Testis (tissue), 3 donors: ENCODE measurements around the gene TMEM123. TPM values are rescaled to one million over a fixed set of nuclear protein-coding genes. Genes with fewer than 3 reads are reported as not detected.
"Not testable (repeated sequence)": the region's sequence is repeated elsewhere in the genome, so short reads cannot be mapped to it uniquely, and the experiment has no call there.

ENCODE experiments used
- DNase-seq: peaks from one replicate; pipeline ENCODE4 v3.0.0-alpha.2; 2019
- H3K27ac ChIP-seq, 2 donors: fragments of 200-600 bp; sonication (generic); one replicate each; pipeline ENCODE4 v1.5.1; 2019
- H3K27me3 ChIP-seq: fragments of 200-600 bp; sonication (generic); one replicate; pipeline ENCODE4 v1.5.1; 2019
- H3K36me3 ChIP-seq: fragments of 200-600 bp; sonication (generic); one replicate; pipeline ENCODE4 v1.5.1; 2017; ENCODE audit warnings: low read depth; ENCODE audit errors: missing control alignments
- H3K4me1 ChIP-seq: fragments of 200-600 bp; sonication (generic); one replicate; pipeline ENCODE4 v1.5.1; 2019
- H3K4me3 ChIP-seq, 2 donors: fragments of 200-600 bp; sonication (generic); one replicate each; pipeline ENCODE4 v1.5.1; 2017 to 2019
- H3K9me3 ChIP-seq: fragments of 200-600 bp; sonication (generic); one replicate; pipeline ENCODE4 v1.5.1; 2017
- POLR2A ChIP-seq: fragments of 450-650 bp; IDR thresholded peaks from one replicate; pipeline ENCODE4 v1.6.1; 2017; ENCODE audit warnings: antibody characterized with exemption, mild to moderate bottlenecking, moderate library complexity
- WGBS, 2 donors: methylation state at CpG; one replicate each; pipeline ENCODE4 v1.1.5; 2018; 5-methylcytosine and 5-hydroxymethylcytosine counted together
- intact Hi-C: fragments of 100-400 bp; cut with DNase I; formaldehyde crosslinking; loops from one replicate; pipeline ENCODE4 v1.15.1; 2023; ENCODE audit warnings: low total_unique reads
- polyA plus RNA-seq: library from polyadenylated mRNA; stranded (reverse); fragments of 350-450 nt; fragmentation: Illumina TruSeq; extraction: RNeasy Lipid Tissue Mini Kit (QIAGEN cat#74804); gene quantifications from one replicate; pipeline ENCODE4 v1.2.3, GENCODE V29; 2014; ENCODE audit warnings: low read depth, low replicate concordance; ENCODE audit not compliant: insufficient read depth
- total RNA-seq, 2 donors: library from RNA; depleted of rRNA; stranded (reverse); fragments of >200 nt; gene quantifications; one replicate each; pipeline ENCODE4 v1.2.3, GENCODE V29; 2016
- TF ChIP-seq, protein P1 (sequence below), 3 experiments: fragments of 450-650 bp in 2 of 3; fragments of 200-600 bp in 1 of 3; sonication (generic) in 1 of 3; IDR thresholded peaks; one replicate each; pipeline ENCODE4 v1.5.1; 2016 to 2019; ENCODE audit warnings: antibody characterized with exemption in 3 of 3, mild to moderate bottlenecking in 2 of 3, moderate library complexity in 1 of 3

The TMEM123 gene
- total and polyA plus RNA-seq, 3 donors from 2014 or later = 137 to 218 (median 177) TPM

DNA sequence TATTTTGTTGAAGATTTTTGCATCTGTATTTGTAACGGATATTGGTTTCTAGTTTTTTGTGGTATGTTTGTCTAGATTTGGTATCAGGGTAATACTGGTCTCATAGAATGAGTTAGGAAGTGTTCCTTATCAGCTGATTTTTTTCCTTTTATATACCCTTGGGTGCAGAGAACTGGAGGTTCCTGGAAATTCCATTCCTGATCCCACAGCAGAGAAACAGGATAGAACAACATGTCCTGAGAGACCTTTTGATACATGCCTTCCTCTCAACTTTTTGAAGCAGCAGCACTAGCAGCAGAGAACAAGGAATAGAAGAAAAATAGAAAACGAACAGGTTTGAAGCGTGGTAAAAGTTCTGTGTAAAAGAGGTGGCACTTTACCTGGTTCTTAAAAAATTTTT lies 68.7 kb downstream of the TMEM123 start:
- TF ChIP-seq, protein P1, sequence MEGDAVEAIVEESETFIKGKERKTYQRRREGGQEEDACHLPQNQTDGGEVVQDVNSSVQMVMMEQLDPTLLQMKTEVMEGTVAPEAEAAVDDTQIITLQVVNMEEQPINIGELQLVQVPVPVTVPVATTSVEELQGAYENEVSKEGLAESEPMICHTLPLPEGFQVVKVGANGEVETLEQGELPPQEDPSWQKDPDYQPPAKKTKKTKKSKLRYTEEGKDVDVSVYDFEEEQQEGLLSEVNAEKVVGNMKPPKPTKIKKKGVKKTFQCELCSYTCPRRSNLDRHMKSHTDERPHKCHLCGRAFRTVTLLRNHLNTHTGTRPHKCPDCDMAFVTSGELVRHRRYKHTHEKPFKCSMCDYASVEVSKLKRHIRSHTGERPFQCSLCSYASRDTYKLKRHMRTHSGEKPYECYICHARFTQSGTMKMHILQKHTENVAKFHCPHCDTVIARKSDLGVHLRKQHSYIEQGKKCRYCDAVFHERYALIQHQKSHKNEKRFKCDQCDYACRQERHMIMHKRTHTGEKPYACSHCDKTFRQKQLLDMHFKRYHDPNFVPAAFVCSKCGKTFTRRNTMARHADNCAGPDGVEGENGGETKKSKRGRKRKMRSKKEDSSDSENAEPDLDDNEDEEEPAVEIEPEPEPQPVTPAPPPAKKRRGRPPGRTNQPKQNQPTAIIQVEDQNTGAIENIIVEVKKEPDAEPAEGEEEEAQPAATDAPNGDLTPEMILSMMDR (IDR thresholded peaks at IDR 0.05) = no peak
- TF ChIP-seq POLR2A = no peak
- DNase-seq = no peak
- H3K36me3 ChIP-seq = no peaks in the 10 kb centered on the region
- intact Hi-C loops = no loop called here
- no peaks in the 10 kb centered on the region for H3K9me3 ChIP-seq
- WGBS, 2 donors = 30 to 52% methylated on average over 3 of the region's 3 CpGs
- no peaks in the 10 kb centered on the region for H3K27me3 ChIP-seq
- peak overlapping the region; percentile 1 to 69 for H3K27ac ChIP-seq
- H3K4me1 ChIP-seq = peaks cover 22% of the 10 kb centered on the region
- H3K4me3 ChIP-seq = no peak overlapping the region

DNA sequence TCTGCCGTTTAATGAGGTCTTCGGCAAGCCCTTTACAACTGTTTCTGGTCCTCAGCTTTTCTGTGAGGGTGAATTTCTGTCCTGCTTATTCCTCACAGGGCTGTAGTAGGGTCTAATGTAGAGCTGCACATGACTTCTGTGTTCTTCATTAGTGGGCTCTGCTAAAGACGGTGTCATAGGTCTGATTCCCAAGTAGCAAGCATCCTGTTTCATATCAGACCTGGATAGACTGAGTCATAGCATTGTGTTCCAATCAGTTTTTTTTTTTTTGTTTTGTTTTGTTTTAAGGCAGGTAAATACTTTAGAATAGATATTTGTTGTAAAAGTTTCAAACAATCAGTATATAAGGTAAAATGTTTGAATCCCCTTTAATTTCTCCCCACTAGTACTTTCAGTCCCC lies 70.2 kb downstream of the TMEM123 start:
- intact Hi-C loops = no loop called here
- TF ChIP-seq, protein P1 (IDR thresholded peaks at IDR 0.05) = no peak
- no peak for TF ChIP-seq POLR2A
- Histone ChIP-seq H3K4me3 (no peak overlapping the region), H3K9me3 (no peaks in the 10 kb centered on the region), H3K27ac (peak overlapping the region; percentile 4 to 33), H3K27me3 (no peaks in the 10 kb centered on the region), H3K4me1 (peaks cover 22% of the 10 kb centered on the region), H3K36me3 (no peaks in the 10 kb centered on the region)
- no peak for DNase-seq
- WGBS, 2 donors = 84 to 89% methylated on average over 3 of the region's 3 CpGs

- intact Hi-C loops = no loop called here
- H3K4me3 ChIP-seq = no peak overlapping the region
- no peak overlapping the region for H3K27ac ChIP-seq
- H3K27me3 ChIP-seq = no peaks in the 10 kb centered on the region
- no peaks in the 10 kb centered on the region for H3K36me3 ChIP-seq
- no peaks in the 10 kb centered on the region for H3K9me3 ChIP-seq
- no peak for DNase-seq
- H3K4me1 ChIP-seq = peaks cover 9% of the 10 kb centered on the region
- TF ChIP-seq, protein P1 (IDR thresholded peaks at IDR 0.05) = no peak
- no peak for TF ChIP-seq POLR2A
These were observed 73.7 kb downstream of the TMEM123 start for GRCh38 chr11:102378818-102379217.

DNA sequence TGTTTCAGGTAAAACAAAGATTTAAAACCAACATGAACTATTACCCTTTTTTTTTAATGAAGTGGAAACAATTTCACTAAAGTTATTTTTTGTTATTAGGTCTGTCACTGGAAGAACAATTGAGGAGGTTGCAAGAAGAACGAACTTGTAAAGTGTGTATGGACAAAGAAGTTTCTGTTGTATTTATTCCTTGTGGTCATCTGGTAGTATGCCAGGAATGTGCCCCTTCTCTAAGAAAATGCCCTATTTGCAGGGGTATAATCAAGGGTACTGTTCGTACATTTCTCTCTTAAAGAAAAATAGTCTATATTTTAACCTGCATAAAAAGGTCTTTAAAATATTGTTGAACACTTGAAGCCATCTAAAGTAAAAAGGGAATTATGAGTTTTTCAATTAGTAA lies 74.7 kb downstream of the TMEM123 start:
- H3K4me3 ChIP-seq = no peak overlapping the region
- H3K9me3 ChIP-seq = no peaks in the 10 kb centered on the region
- no peak for DNase-seq
- no peaks in the 10 kb centered on the region for H3K36me3 ChIP-seq
- no peak for TF ChIP-seq POLR2A
- TF ChIP-seq, protein P1 (IDR thresholded peaks at IDR 0.05) = no peak
- H3K4me1 ChIP-seq = peaks cover 7% of the 10 kb centered on the region
- no peak overlapping the region for H3K27ac ChIP-seq
- H3K27me3 ChIP-seq = no peaks in the 10 kb centered on the region
- 55 to 72% methylated on average over 2 of the region's 2 CpGs for WGBS, 2 donors
- intact Hi-C loops = no loop called here

DNA sequence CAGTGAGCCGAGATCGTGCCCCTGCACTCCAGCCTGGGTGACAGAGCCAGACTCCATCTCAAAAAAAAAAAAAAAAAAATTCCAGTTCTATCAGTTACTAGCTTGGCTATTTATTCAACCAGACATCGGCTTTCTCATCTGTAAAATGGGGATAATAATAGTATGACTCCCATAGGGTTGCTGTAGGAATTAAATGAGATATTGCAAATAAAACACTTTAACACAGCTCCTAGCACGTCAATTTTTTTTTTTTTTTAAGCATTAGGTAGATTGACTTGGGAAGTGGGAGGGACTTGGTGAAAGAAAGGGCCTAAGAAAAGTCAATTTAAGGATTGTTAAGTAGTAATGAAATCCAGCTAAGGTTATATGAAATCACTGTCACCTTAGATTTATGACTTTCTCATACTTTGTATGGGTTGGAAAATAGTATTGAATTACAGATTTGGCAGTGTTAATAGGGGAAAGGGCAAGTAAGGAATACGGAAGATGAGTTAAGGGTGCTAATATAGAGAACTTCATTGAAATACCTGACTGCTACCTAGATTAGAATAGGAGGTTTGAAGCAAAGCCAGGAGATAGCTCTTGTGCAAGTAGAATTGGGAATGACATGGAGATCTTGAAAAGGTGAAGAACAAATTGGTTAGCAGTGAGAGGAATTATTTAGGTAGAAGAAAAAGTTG lies 76.7 kb downstream of the TMEM123 start:
- H3K4me3 ChIP-seq = no peak overlapping the region
- intact Hi-C loops = no loop called here
- TF ChIP-seq POLR2A = no peak
- TF ChIP-seq, protein P1 (IDR thresholded peaks at IDR 0.05) = no peak
- WGBS, 2 donors = 92 to 93% methylated on average over 5 of the region's 5 CpGs
- no peak for DNase-seq
- no peaks in the 10 kb centered on the region for H3K27me3 ChIP-seq
- no peaks in the 10 kb centered on the region for H3K36me3 ChIP-seq
- H3K9me3 ChIP-seq = no peaks in the 10 kb centered on the region
- peaks cover 7% of the 10 kb centered on the region for H3K4me1 ChIP-seq
- no peak overlapping the region for H3K27ac ChIP-seq

DNA sequence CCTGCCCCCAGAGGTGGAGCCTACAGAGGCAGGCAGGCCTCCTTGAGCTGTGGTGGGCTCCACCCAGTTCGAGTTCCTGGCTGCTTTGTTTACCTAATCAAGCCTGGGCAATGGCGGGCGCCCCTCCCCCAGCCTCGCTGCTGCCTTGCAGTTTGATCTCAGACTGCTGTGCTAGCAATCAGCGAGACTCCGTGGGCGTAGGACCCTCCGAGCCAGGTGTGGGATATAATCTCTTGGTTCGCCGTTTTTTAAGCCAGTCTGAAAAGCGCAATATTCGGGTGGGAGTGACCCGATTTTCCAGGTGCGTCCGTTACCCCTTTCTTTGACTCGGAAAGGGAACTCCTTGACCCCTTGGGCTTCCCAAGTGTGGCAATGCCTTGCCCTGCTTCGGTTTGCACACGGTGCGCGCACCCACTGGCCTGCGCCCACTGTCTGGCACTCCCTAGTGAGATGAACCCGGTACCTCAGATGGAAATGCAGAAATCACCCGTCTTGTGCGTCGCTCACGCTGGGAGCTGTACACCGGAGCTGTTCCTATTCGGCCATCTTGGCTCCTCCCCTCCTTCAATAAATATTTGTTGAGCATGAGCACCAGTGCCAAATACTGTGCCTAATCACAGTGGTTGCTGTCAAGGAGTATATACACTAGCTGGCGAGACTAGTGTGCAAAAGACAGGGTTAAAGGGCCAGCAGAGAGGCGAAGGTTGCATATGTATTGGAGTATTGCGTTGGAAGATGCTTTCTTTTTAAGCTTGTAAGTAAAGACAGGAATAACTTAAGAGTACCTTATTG lies 77.7 kb downstream of the TMEM123 start:
- DNase-seq, H3K4me3 ChIP-seq, H3K27ac ChIP-seq, H3K27me3 ChIP-seq, intact Hi-C loops, H3K9me3 ChIP-seq, H3K36me3 ChIP-seq, H3K4me1 ChIP-seq: not testable (repeated sequence)
- 85 to 98% methylated on average over 5 to 31 of the region's 31 CpGs for WGBS, 2 donors
